Kidney epithelial cell (primary cell): ENCODE measurements around the gene LINS1. TPM values are rescaled to one million over a fixed set of nuclear protein-coding genes. Genes with fewer than 3 reads are reported as not detected.

Source experiments
- DNase-seq: peaks from one replicate; pipeline ENCODE4 v3.0.0-alpha.2; 2010; ENCODE audit warnings: low read depth
- H3K27me3 ChIP-seq: 2 replicates; pipeline ENCODE4 v1.6.0; 2011; ENCODE audit warnings: low read length; ENCODE audit not compliant: control insufficient read depth, insufficient read depth
- H3K36me3 ChIP-seq: 2 replicates; pipeline ENCODE4 v1.5.1; 2011; ENCODE audit warnings: low read length; ENCODE audit not compliant: control insufficient read depth, insufficient read depth
- H3K4me3 ChIP-seq: 2 replicates; pipeline ENCODE4 v1.5.1; 2011; ENCODE audit warnings: low read depth, mild to moderate bottlenecking, control low read depth, low read length
- CTCF ChIP-seq: IDR thresholded peaks from 2 replicates; pipeline ENCODE4 v1.5.1; 2011; ENCODE audit warnings: mild to moderate bottlenecking, moderate library complexity, low read length, control low read depth, inconsistent platforms; ENCODE audit not compliant: insufficient read depth, poor library complexity, severe bottlenecking
- total RNA-seq: library from RNA; depleted of rRNA; stranded (reverse); fragments of >200 nt; gene quantifications from 2 replicates; pipeline ENCODE4 v1.2.3, GENCODE V29; 2015

LINS1 gene
- total RNA-seq, 1 donor from 2014 or later, result 8.5 TPM

- H3K4me3 ChIP-seq, result no peak overlapping the region
- no peak for TF ChIP-seq CTCF
- H3K27me3 ChIP-seq, result no peaks in the 10 kb centered on the region
- H3K36me3 ChIP-seq, result no peaks in the 10 kb centered on the region
- DNase-seq, result no peak
Measured at GRCh38 chr15:100580414-100580813, 21.6 kb downstream of the LINS1 start.

GRCh38 chr15:100573526-100573925 is 28.5 kb downstream of the LINS1 start:
- H3K36me3 ChIP-seq, result no peaks in the 10 kb centered on the region
- DNase-seq, result no peak
- no peak overlapping the region for H3K4me3 ChIP-seq
- no peak for TF ChIP-seq CTCF
- H3K27me3 ChIP-seq, result no peaks in the 10 kb centered on the region

GRCh38 chr15:100572362-100572983 is 29.5 kb downstream of the LINS1 start:
- Histone ChIP-seq H3K27me3 (no peaks in the 10 kb centered on the region), H3K36me3 (no peaks in the 10 kb centered on the region), H3K4me3 (no peak overlapping the region)
- TF ChIP-seq CTCF, result no peak
- no peak for DNase-seq

- no peak for DNase-seq
- Histone ChIP-seq H3K27me3 (no peaks in the 10 kb centered on the region), H3K36me3 (no peaks in the 10 kb centered on the region), H3K4me3 (no peak overlapping the region)
- no peak for TF ChIP-seq CTCF
Measured at GRCh38 chr15:100571592-100572167, 30.3 kb downstream of the LINS1 start.

GRCh38 chr15:100570735-100571313 is 31.2 kb downstream of the LINS1 start:
- Histone ChIP-seq H3K27me3 (no peaks in the 10 kb centered on the region), H3K36me3 (no peaks in the 10 kb centered on the region), H3K4me3 (no peak overlapping the region)
- TF ChIP-seq CTCF, result no peak
- no peak for DNase-seq
